Stimulated activated CD8-positive, alpha-beta memory T cell treated with anti-CD3 and anti-CD28 coated beads, Interleukin-7, amount 100 ng/mL, for 1 hour (primary cell): ENCODE results near the gene EIF4E1B.

Experiments
- DNase-seq, 2 donors: peaks; one replicate each; pipeline ENCODE4 v3.0.0-alpha.2; 2020; ENCODE audit warnings: low read depth in 2 of 2

Gene EIF4E1B

GRCh38 chr5:176691524-176691923 lies 61.0 kb downstream of the EIF4E1B start:
- DNase-seq = no peak

- no peak for DNase-seq
These were observed 61.9 kb downstream of the EIF4E1B start for GRCh38 chr5:176692326-176692725.

GRCh38 chr5:176692839-176693476 lies 62.5 kb downstream of the EIF4E1B start:
- no peak for DNase-seq

- no peak for DNase-seq
These were observed 63.0 kb downstream of the EIF4E1B start for GRCh38 chr5:176693477-176693851.

- no peak for DNase-seq
These were observed 63.7 kb downstream of the EIF4E1B start for GRCh38 chr5:176694146-176694545.

- no peak for DNase-seq
These were observed 64.2 kb downstream of the EIF4E1B start for GRCh38 chr5:176694631-176695030.

- no peak for DNase-seq
These were observed 64.6 kb downstream of the EIF4E1B start for GRCh38 chr5:176695073-176695472.
